GM12878 (cell line): ENCODE data around the gene NPAS3. TPM values are rescaled to one million over a fixed set of nuclear protein-coding genes. Genes with fewer than 3 reads are reported as not detected.

ENCODE experiments used
- ATAC-seq: fragments of 200-7000 bp; cut with Tn5 transposase; 3 replicates; pipeline ENCODE4 v1.9.1; 2020; ENCODE audit warnings: mild to moderate bottlenecking, moderate library complexity
- BruUV-seq: library from RNA; stranded (reverse); fragments of 400-500 nt; replicated peaks from 2 replicates; lab custom pipeline; 2021; lab: Mats Ljungman, UMichigan
- CTCF ChIA-PET: fragments of 300-600 bp; sonication (Branson Sonifier 250); formaldehyde crosslinking; extraction: SDS; loops from one replicate; lab custom pipeline; 2021; ENCODE audit warnings: inconsistent platforms; lab: Yijun Ruan, JAX
- POLR2A ChIA-PET: fragments of 350-600 bp; formaldehyde crosslinking; extraction: SDS; loops from one replicate; lab custom pipeline; 2021; ENCODE audit warnings: inconsistent platforms; lab: Charles Lee
- RAD21 ChIA-PET: fragments of 300-600 bp; sonication (Branson Sonifier 250); formaldehyde crosslinking; loops from one replicate; lab custom pipeline; 2023; ENCODE audit warnings: antibody characterized with exemption; ENCODE audit not compliant: unreplicated experiment; lab: Charles Lee
- SMC1A ChIA-PET: fragments of 300-600 bp; sonication (Branson Sonifier 250); formaldehyde crosslinking; loops from one replicate; lab custom pipeline; 2023; ENCODE audit not compliant: unreplicated experiment, uncharacterized antibody; lab: Charles Lee
- DNase-seq: peaks from one replicate; pipeline ENCODE4 v3.0.0-alpha.2; 2011; ENCODE audit warnings: low read depth, low spot score
- FAIRE-seq: peaks from 3 replicates; lab custom pipeline; 2011; peaks lifted over from hg19 to GRCh38; lab: Jason Lieb, UNC
- H2AFZ ChIP-seq: 2 replicates; pipeline ENCODE4 v1.6.0; 2011; ENCODE audit warnings: low read depth, low read length, control low read depth; ENCODE audit not compliant: control insufficient read depth
- H3K27ac ChIP-seq: 2 replicates; pipeline ENCODE4 v1.5.1; 2011; ENCODE audit warnings: control low read depth; ENCODE audit not compliant: control insufficient read depth, insufficient read depth
- H3K27me3 ChIP-seq, 2 experiments: replicated peaks in 1 of 2; 2 replicates each; pipeline versions ENCODE4 v1.6.0 to v1.6.1; 2011; ENCODE audit warnings: low read length in 1 of 2; ENCODE audit not compliant: control insufficient read depth in 2 of 2, insufficient read depth in 2 of 2
- H3K36me3 ChIP-seq, 2 experiments: 2 replicates each; pipeline ENCODE4 v1.5.1; 2011; ENCODE audit warnings: low read length in 1 of 2; ENCODE audit not compliant: control insufficient read depth in 2 of 2, insufficient read depth in 2 of 2
- H3K4me1 ChIP-seq: 2 replicates; pipeline ENCODE4 v1.6.1; 2011; ENCODE audit warnings: mild to moderate bottlenecking, low read length, moderate library complexity, mixed read lengths; ENCODE audit not compliant: control insufficient read depth, insufficient read depth
- H3K4me2 ChIP-seq: 2 replicates; pipeline ENCODE4 v1.6.0; 2011; ENCODE audit warnings: control low read depth; ENCODE audit not compliant: control insufficient read depth, insufficient read depth
- H3K4me3 ChIP-seq: fragments of 200-600 bp; sonication (generic); 2 replicates; pipeline ENCODE4 v1.5.1; 2016
- H3K79me2 ChIP-seq: 2 replicates; pipeline ENCODE4 v1.6.0; 2011; ENCODE audit warnings: low read length; ENCODE audit not compliant: control insufficient read depth, insufficient read depth
- H3K9ac ChIP-seq: 2 replicates; pipeline ENCODE4 v1.8.0; 2011; ENCODE audit warnings: low read length, control low read depth, mixed read lengths; ENCODE audit not compliant: control insufficient read depth, insufficient read depth
- H3K9me3 ChIP-seq: replicated peaks from 3 replicates; pipeline ENCODE4 v1.5.1; 2011; ENCODE audit warnings: mild to moderate bottlenecking, low read length; ENCODE audit not compliant: control insufficient read depth, insufficient read depth
- H4K20me1 ChIP-seq: 2 replicates; pipeline ENCODE4 v1.6.0; 2011; ENCODE audit not compliant: control insufficient read depth, insufficient read depth
- ASH2L ChIP-seq: fragments of 300-600, 200-600 bp; sonication (generic); IDR thresholded peaks from 2 replicates; pipeline ENCODE4 v1.6.1; 2017; ENCODE audit warnings: low read depth, mild to moderate bottlenecking, borderline replicate concordance
- ATF7 ChIP-seq: fragments of 450-650 bp; IDR thresholded peaks from 2 replicates; pipeline ENCODE4 v1.6.1; 2016; ENCODE audit warnings: low read depth, mild to moderate bottlenecking
- CBFB ChIP-seq: IDR thresholded peaks from 2 replicates; pipeline ENCODE4 v1.6.1; 2016; ENCODE audit warnings: antibody characterized with exemption, low read depth
- DPF2 ChIP-seq: fragments of 450-650 bp; IDR thresholded peaks from 2 replicates; pipeline ENCODE4 v1.6.1; 2017; ENCODE audit warnings: mild to moderate bottlenecking
- ETV6 ChIP-seq, 2 experiments: fragments of 450-650 bp in 1 of 2; IDR thresholded peaks in 1 of 2; conservative IDR thresholded peaks in 1 of 2; 2 replicates each; pipeline ENCODE4 v1.6.1; 2014; ENCODE audit warnings: antibody characterized with exemption in 1 of 2, borderline replicate concordance in 1 of 2, low read depth in 1 of 2, mild to moderate bottlenecking in 1 of 2, moderate library complexity in 1 of 2
- EZH2 ChIP-seq: IDR thresholded peaks from 2 replicates; pipeline ENCODE4 v1.6.1; 2012; ENCODE audit warnings: low read depth, mild to moderate bottlenecking, control low read depth, inconsistent platforms, low read length, borderline replicate concordance; ENCODE audit not compliant: control insufficient read depth
- MYC ChIP-seq: IDR thresholded peaks from 2 replicates; pipeline ENCODE4 v1.6.1; 2011; ENCODE audit warnings: mild to moderate bottlenecking, low read length, moderate library complexity, inconsistent platforms; ENCODE audit not compliant: insufficient read depth, insufficient replicate concordance, insufficient read length, severe bottlenecking
- NFIC ChIP-seq: IDR thresholded peaks from 2 replicates; pipeline ENCODE4 v1.6.1; 2012; ENCODE audit warnings: low read depth, mild to moderate bottlenecking, inconsistent platforms, low read length, moderate library complexity
- NR2F1 ChIP-seq: fragments of 450-650 bp; conservative IDR thresholded peaks from 2 replicates; pipeline ENCODE4 v1.6.1; 2017; ENCODE audit warnings: mild to moderate bottlenecking
- RFX5 ChIP-seq: IDR thresholded peaks from 2 replicates; pipeline ENCODE4 v1.6.1; 2011; ENCODE audit warnings: low read depth, low read length, improper control_type of control experiment
- SMAD1 ChIP-seq: fragments of 450-650 bp; IDR thresholded peaks from 2 replicates; pipeline ENCODE4 v1.6.1; 2018; ENCODE audit warnings: mild to moderate bottlenecking, low read depth; ENCODE audit not compliant: partially characterized antibody
- SMC3 ChIP-seq: IDR thresholded peaks from 2 replicates; pipeline ENCODE4 v1.6.1; 2011; ENCODE audit warnings: low read length, improper control_type of control experiment, borderline replicate concordance
- ZBTB11 ChIP-seq: fragments of 450-650 bp; formaldehyde crosslinking; IDR thresholded peaks from 2 replicates; pipeline ENCODE4 v1.5.0; 2022; ENCODE audit warnings: mild to moderate bottlenecking, missing genetic modification characterization
- ZNF384 ChIP-seq: IDR thresholded peaks from 2 replicates; pipeline ENCODE4 v1.6.1; 2012; ENCODE audit warnings: low read depth, mild to moderate bottlenecking, low read length, improper control_type of control experiment, borderline replicate concordance
- ZNF687 ChIP-seq: fragments of 450-650 bp; IDR thresholded peaks from 2 replicates; pipeline ENCODE4 v1.6.1; 2017; ENCODE audit warnings: mild to moderate bottlenecking, moderate library complexity
- WGBS: methylation state at CpG from one replicate; pipeline ENCODE4 v1.1.6; 2016; ENCODE audit warnings: low lambda C conversion rate; ENCODE audit not compliant: insufficient replicate concordance, insufficient coverage; ENCODE audit errors: missing lambda C conversion rate; 5-methylcytosine and 5-hydroxymethylcytosine counted together
- in situ Hi-C: fragments of 300-500 bp; cut with MboI; formaldehyde crosslinking; loops from 9 replicates; pipeline ENCODE4 v1.14.3; 2018; ENCODE audit warnings: mixed read lengths
- intact Hi-C: fragments of 100-400 bp; cut with micrococcal nuclease; formaldehyde crosslinking; loops from one replicate; pipeline ENCODE4 v1.14.2; 2022; ENCODE audit not compliant: unreplicated experiment
- polyA plus RNA-seq, 11 experiments: library from polyadenylated mRNA; depleted of rRNA in 4 of 11; unstranded in 6 of 11; stranded (reverse) in 5 of 11; fragments of >200 nt; fragmentation: Nextera tagmentation in 4 of 11; fragmentation: Illumina TruSeq in 1 of 11; extraction: Ambion mirVana in 4 of 11; extraction: Trizol in 1 of 11; gene quantifications; 1 replicate in 1 of 11; 2 replicates in 10 of 11; pipeline versions ENCODE4 v1.2.1 to v1.2.3, GENCODE V29; 2011 to 2016; ENCODE audit warnings: inconsistent platforms in 2 of 11, missing spikeins in 2 of 11, low read depth in 1 of 11
- total RNA-seq, 4 experiments: library from RNA; depleted of rRNA in 3 of 4; stranded (reverse); fragments of >200 nt in 3 of 4; fragmentation: Illumina TruSeq in 1 of 4; extraction: Trizol in 1 of 4; gene quantifications; 2 replicates each; pipeline versions ENCODE4 v1.2.1 to v1.2.3, GENCODE V29; 2013 to 2021

Gene NPAS3
- total and polyA plus RNA-seq, 10 of the 15 experiments (the other 5 are each of a cell fraction or from before 2014, with no cell fraction given) = under 0.01 to 2.7 (median 0.03) TPM; not detected in 6

- H3K79me2 ChIP-seq = no peaks in the 10 kb centered on the region
- RAD21 ChIA-PET = interaction anchor here (1.1 to 2.6 kb wide), 6 partner anchors 8 to 118 kb away, joined by 3 to 8 read pairs (median 5); no protein-coding TSS in a partner anchor
- CTCF ChIA-PET = interaction anchor here (0.6 to 2.2 kb wide), 4 partner anchors 16 to 840 kb away, joined by 3 to 7 read pairs (median 4); no protein-coding TSS in a partner anchor
- no peaks in the 10 kb centered on the region for H3K4me1 ChIP-seq
- under 1% methylated on average over 4 of the region's 4 CpGs for WGBS
- POLR2A ChIA-PET = interaction anchor here (0.6 to 1.0 kb wide), 2 partner anchors 27 to 119 kb away, joined by 3 read pairs; no protein-coding TSS in a partner anchor
- DNase-seq = no peak
- SMC1A ChIA-PET = interaction anchor here (0.7 to 2.2 kb wide), 11 partner anchors 11 to 849 kb away, joined by 3 to 14 read pairs (median 4); no protein-coding TSS in a partner anchor
- FAIRE-seq = no peak
- no peak overlapping the region for H3K4me3 ChIP-seq
- H3K27me3 ChIP-seq = peaks cover 0 to 4% of the 10 kb centered on the region in 2 experiments; a peak in 1 of 4 replicates
- ATAC-seq = no peak
- in situ Hi-C loops (no loop called here), intact Hi-C loops (no loop called here)
- no peak for TF ChIP-seq MYC
- no peak for TF ChIP-seq SMAD1
- no peak for TF ChIP-seq ETV6 (conservative IDR thresholded peaks at IDR 0.05 in 1 of 2, IDR thresholded peaks at IDR 0.05 in 1 of 2; ENCODE audit: borderline replicate concordance in 1 of 2, low read depth in 1 of 2)
- TF ChIP-seq ZNF687 = no peak
- TF ChIP-seq CBFB = no peak
- TF ChIP-seq EZH2 = no peak
- no peak for TF ChIP-seq ZBTB11 (CRISPR knock-in tag)
- no peak for TF ChIP-seq NFIC
- no peak for TF ChIP-seq ATF7
- no peak for TF ChIP-seq ZNF384
- no peak for TF ChIP-seq SMC3
- TF ChIP-seq DPF2 = no peak
- TF ChIP-seq ASH2L = no peak
- TF ChIP-seq RFX5 = no peak
- TF ChIP-seq NR2F1 = no peak
- H3K4me2 ChIP-seq = no peak overlapping the region
- no peaks in the 10 kb centered on the region for H3K36me3 ChIP-seq
- no TSS peak for BruUV-seq
- no peak overlapping the region for H3K9ac ChIP-seq
- H3K9me3 ChIP-seq = no peaks in the 10 kb centered on the region
- no peak overlapping the region for H3K27ac ChIP-seq
- H4K20me1 ChIP-seq = no peaks in the 10 kb centered on the region
- H2AFZ ChIP-seq = no peak overlapping the region
Measured at GRCh38 chr14:33483541-33483940, 544.9 kb downstream of the NPAS3 start.
